Endothelial cell of umbilical vein (primary cell): ENCODE measurements around the gene WDPCP. TPM values are rescaled to one million over a fixed set of nuclear protein-coding genes. Genes with fewer than 3 reads are reported as not detected.

ENCODE experiments used
- BruUV-seq: library from RNA; stranded (reverse); fragments of 400-500 nt; replicated peaks from 2 replicates; lab custom pipeline; 2021; lab: Mats Ljungman, UMichigan
- CTCF ChIA-PET: fragments of 300-600, 350-600 bp; sonication (Branson Sonifier 250); formaldehyde crosslinking; loops from one replicate; lab custom pipeline; 2021; ENCODE audit warnings: antibody characterized with exemption, inconsistent platforms; lab: Charles Lee
- POLR2A ChIA-PET: fragments of 300-600, 350-600 bp; sonication (Branson Sonifier 250); formaldehyde crosslinking; loops from one replicate; lab custom pipeline; 2021; ENCODE audit warnings: antibody characterized with exemption, inconsistent platforms; lab: Charles Lee
- DNase-seq: peaks from one replicate; pipeline ENCODE4 v3.0.0-alpha.2; 2011; ENCODE audit warnings: low read depth, low spot score
- FAIRE-seq: peaks from 2 replicates; lab custom pipeline; 2011; peaks lifted over from hg19 to GRCh38; lab: Jason Lieb, UNC
- H2AFZ ChIP-seq: 2 replicates; pipeline ENCODE4 v1.6.0; 2012; ENCODE audit warnings: low read depth, low read length, control low read depth, inconsistent platforms
- H3K27ac ChIP-seq: 2 replicates; pipeline ENCODE4 v1.5.1; 2011; ENCODE audit warnings: low read depth, mild to moderate bottlenecking, control low read depth, low read length, moderate library complexity; ENCODE audit not compliant: insufficient read depth
- H3K27me3 ChIP-seq, 2 experiments: 2 replicates each; pipeline versions ENCODE4 v1.6.0 to v1.6.1; 2011; ENCODE audit warnings: low read length in 2 of 2, mixed read lengths in 1 of 2; ENCODE audit not compliant: control insufficient read depth in 2 of 2, insufficient read depth in 2 of 2
- H3K36me3 ChIP-seq, 2 experiments: 2 replicates in 1 of 2; 3 replicates in 1 of 2; pipeline ENCODE4 v1.5.1; 2011; ENCODE audit warnings: low read length in 2 of 2, mild to moderate bottlenecking in 1 of 2, moderate library complexity in 1 of 2; ENCODE audit not compliant: control insufficient read depth in 2 of 2, insufficient read depth in 2 of 2; ENCODE audit errors: extremely low read depth in 1 of 2
- H3K4me1 ChIP-seq: 3 replicates; pipeline ENCODE4 v1.5.1; 2011; ENCODE audit warnings: mild to moderate bottlenecking, low read length; ENCODE audit not compliant: control insufficient read depth, insufficient read depth; ENCODE audit errors: extremely low read depth
- H3K4me2 ChIP-seq: 2 replicates; pipeline ENCODE4 v1.6.1; 2011; ENCODE audit warnings: low read length, control low read depth, mixed read lengths; ENCODE audit not compliant: insufficient read depth
- H3K4me3 ChIP-seq, 3 experiments: fragments of 200-600 bp in 1 of 3; sonication (generic), shearing (Covaris generic) in 1 of 3; replicated peaks in 1 of 3; 2 replicates each; pipeline ENCODE4 v1.5.1; 2011 to 2016; ENCODE audit warnings: control low read depth in 3 of 3, low read length in 3 of 3, mild to moderate bottlenecking in 2 of 3, inconsistent platforms in 1 of 3, low read depth in 1 of 3, moderate library complexity in 1 of 3; ENCODE audit not compliant: insufficient read depth in 1 of 3
- H3K79me2 ChIP-seq: 2 replicates; pipeline ENCODE4 v1.6.0; 2012; ENCODE audit warnings: low read length, inconsistent platforms; ENCODE audit not compliant: control insufficient read depth, insufficient read depth
- H3K9ac ChIP-seq: replicated peaks from 2 replicates; pipeline ENCODE3; 2011; ENCODE audit warnings: low read length, control low read depth; ENCODE audit not compliant: insufficient read depth; ENCODE audit errors: extremely low read depth
- H3K9me1 ChIP-seq: replicated peaks from 3 replicates; pipeline ENCODE4 v1.6.0; 2011; ENCODE audit warnings: mild to moderate bottlenecking, low read length; ENCODE audit not compliant: control insufficient read depth, insufficient read depth; ENCODE audit errors: extremely low read depth
- H3K9me3 ChIP-seq: replicated peaks from 2 replicates; pipeline ENCODE4 v1.5.1; 2012; ENCODE audit warnings: low read length, inconsistent platforms; ENCODE audit not compliant: control insufficient read depth, insufficient read depth
- H4K20me1 ChIP-seq: replicated peaks from 2 replicates; pipeline ENCODE3; 2011; ENCODE audit warnings: mild to moderate bottlenecking, low read length; ENCODE audit not compliant: control insufficient read depth, insufficient read depth; ENCODE audit errors: extremely low read depth
- EZH2 ChIP-seq: IDR thresholded peaks from 2 replicates; pipeline ENCODE4 v1.6.1; 2012; ENCODE audit warnings: borderline replicate concordance, low read depth, mild to moderate bottlenecking, moderate library complexity, low read length, inconsistent platforms; ENCODE audit not compliant: severe bottlenecking
- FOS ChIP-seq: IDR thresholded peaks from 2 replicates; pipeline ENCODE4 v1.6.1; 2011; ENCODE audit warnings: mild to moderate bottlenecking, low read length, moderate library complexity, borderline replicate concordance; ENCODE audit not compliant: insufficient read depth
- GATA2 ChIP-seq: IDR thresholded peaks from 2 replicates; pipeline ENCODE4 v1.7.0; 2011; ENCODE audit warnings: low read depth, mild to moderate bottlenecking, moderate library complexity, mixed read lengths, low read length; ENCODE audit not compliant: insufficient read length, insufficient read depth
- JUN ChIP-seq: IDR thresholded peaks from 2 replicates; pipeline ENCODE4 v1.6.1; 2011; ENCODE audit warnings: borderline replicate concordance, low read depth; ENCODE audit not compliant: insufficient read length, insufficient read depth
- MYC ChIP-seq: IDR thresholded peaks from one replicate; pipeline ENCODE4 v1.6.1; 2011; ENCODE audit warnings: mild to moderate bottlenecking, low read depth, low read length
- POLR2A ChIP-seq: IDR thresholded peaks from 2 replicates; pipeline ENCODE4 v1.6.1; 2012; ENCODE audit warnings: low read depth, mild to moderate bottlenecking, control low read depth, low read length
- POLR2AphosphoS5 ChIP-seq: IDR thresholded peaks from 2 replicates; pipeline ENCODE4 v1.6.1; 2012; ENCODE audit warnings: low read depth, mild to moderate bottlenecking, control low read depth, low read length, moderate library complexity; ENCODE audit not compliant: insufficient read depth
- dilution Hi-C: fragments of 300-500 bp; cut with MboI; formaldehyde crosslinking; loops from one replicate; pipeline ENCODE4 v1.15.0; 2019; ENCODE audit warnings: low sequenced_read_pairs; ENCODE audit not compliant: extremely low pct_ligation_motif_present
- intact Hi-C: fragments of 100-400 bp; cut with micrococcal nuclease; formaldehyde crosslinking; loops from one replicate; pipeline ENCODE4 v1.10.0; 2022
- polyA plus RNA-seq, 4 experiments: library from polyadenylated mRNA; depleted of rRNA in 3 of 4; stranded (reverse) in 3 of 4; unstranded in 1 of 4; fragments of >200 nt; gene quantifications; 2 replicates each; pipeline versions ENCODE4 v1.2.1 to v1.2.3, GENCODE V29; 2011 to 2012; ENCODE audit warnings: missing spikeins in 1 of 4
- total RNA-seq: library from RNA; stranded (reverse); gene quantifications from 2 replicates; pipeline ENCODE4 v1.2.3, GENCODE V29; 2021
- TF ChIP-seq, protein P1 (sequence below), 2 donors: IDR thresholded peaks; 1 replicate in 1 of 2; 2 replicates in 1 of 2; pipeline ENCODE4 v1.5.1; 2011; ENCODE audit warnings: low read length in 2 of 2, mild to moderate bottlenecking in 2 of 2, moderate library complexity in 2 of 2, control low read depth in 1 of 2, inconsistent platforms in 1 of 2, low read depth in 1 of 2; ENCODE audit not compliant: insufficient read depth in 1 of 2; ENCODE audit errors: extremely low read depth in 1 of 2
- TF ChIP-seq, protein P2 (sequence below): IDR thresholded peaks from 2 replicates; pipeline ENCODE4 v1.6.1; 2011; ENCODE audit not compliant: insufficient read depth, insufficient read length

The WDPCP gene
- total and polyA plus RNA-seq, 2 donors (not counting 3 experiments of a cell fraction or from before 2014, with no cell fraction given) = 4.0 to 8.8 TPM

DNA sequence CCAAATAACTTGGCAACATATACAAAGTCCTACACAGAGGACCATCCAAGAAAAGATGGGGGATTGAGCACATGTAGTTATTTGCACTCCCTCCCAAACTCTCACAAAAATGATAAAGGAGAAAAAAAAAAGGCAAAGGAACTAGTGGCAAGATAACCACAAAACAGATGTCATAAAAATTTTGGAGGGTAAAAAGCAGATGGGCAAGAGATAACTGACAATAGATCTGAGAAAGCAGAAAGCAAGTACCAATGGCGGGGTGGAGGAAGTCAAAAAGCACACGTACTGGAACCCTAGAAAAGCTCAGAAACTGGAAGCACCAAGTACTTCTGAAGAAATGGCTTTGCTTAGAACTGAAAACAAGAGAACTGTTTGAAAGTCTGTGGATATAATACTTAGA is 82.0 kb downstream of the WDPCP start:
- intact Hi-C loops (no loop called here), dilution Hi-C loops (no loop called here)

More for the DNA sequence above, 82.0 kb downstream of the WDPCP start:
- FAIRE-seq (no peak), DNase-seq (no peak)
- Histone ChIP-seq H3K4me1 (no peaks in the 10 kb centered on the region), H3K9me1 (no peaks in the 10 kb centered on the region), H3K36me3 (no peaks in the 10 kb centered on the region), H3K9me3 (no peaks in the 10 kb centered on the region), H3K27ac (no peak overlapping the region), H3K9ac (no peak overlapping the region), H3K79me2 (no peaks in the 10 kb centered on the region), H3K4me3 (no peak overlapping the region), H3K4me2 (no peak overlapping the region), H4K20me1 (no peaks in the 10 kb centered on the region), H2AFZ (no peak overlapping the region), H3K27me3 (no peaks in the 10 kb centered on the region)
- TF ChIP-seq, protein P1, sequence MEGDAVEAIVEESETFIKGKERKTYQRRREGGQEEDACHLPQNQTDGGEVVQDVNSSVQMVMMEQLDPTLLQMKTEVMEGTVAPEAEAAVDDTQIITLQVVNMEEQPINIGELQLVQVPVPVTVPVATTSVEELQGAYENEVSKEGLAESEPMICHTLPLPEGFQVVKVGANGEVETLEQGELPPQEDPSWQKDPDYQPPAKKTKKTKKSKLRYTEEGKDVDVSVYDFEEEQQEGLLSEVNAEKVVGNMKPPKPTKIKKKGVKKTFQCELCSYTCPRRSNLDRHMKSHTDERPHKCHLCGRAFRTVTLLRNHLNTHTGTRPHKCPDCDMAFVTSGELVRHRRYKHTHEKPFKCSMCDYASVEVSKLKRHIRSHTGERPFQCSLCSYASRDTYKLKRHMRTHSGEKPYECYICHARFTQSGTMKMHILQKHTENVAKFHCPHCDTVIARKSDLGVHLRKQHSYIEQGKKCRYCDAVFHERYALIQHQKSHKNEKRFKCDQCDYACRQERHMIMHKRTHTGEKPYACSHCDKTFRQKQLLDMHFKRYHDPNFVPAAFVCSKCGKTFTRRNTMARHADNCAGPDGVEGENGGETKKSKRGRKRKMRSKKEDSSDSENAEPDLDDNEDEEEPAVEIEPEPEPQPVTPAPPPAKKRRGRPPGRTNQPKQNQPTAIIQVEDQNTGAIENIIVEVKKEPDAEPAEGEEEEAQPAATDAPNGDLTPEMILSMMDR (IDR thresholded peaks at IDR 0.05; ENCODE audit: extremely low read depth in 1 of 2, insufficient read depth in 1 of 2, low read depth in 1 of 2, low read length in 2 of 2) = no peak
- TF ChIP-seq MYC (no peak), EZH2 (no peak), GATA2 (no peak), POLR2A (no peak), FOS (no peak), JUN (no peak), POLR2AphosphoS5 (no peak)
- TF ChIP-seq, protein P2, sequence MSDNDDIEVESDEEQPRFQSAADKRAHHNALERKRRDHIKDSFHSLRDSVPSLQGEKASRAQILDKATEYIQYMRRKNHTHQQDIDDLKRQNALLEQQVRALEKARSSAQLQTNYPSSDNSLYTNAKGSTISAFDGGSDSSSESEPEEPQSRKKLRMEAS = no peak
- ChIA-PET POLR2A (no interaction called here), CTCF (no interaction called here)
- no TSS peak for BruUV-seq
